ENCODE results near the gene PCK1. TPM values are rescaled to one million over a fixed set of nuclear protein-coding genes. Genes with fewer than 3 reads are reported as not detected.
A peak's percentile ranks its signal among the peaks of the same experiment; 100 is the strongest.

PCK1 gene
- total and polyA plus RNA-seq, 2 of the 13 experiments (the other 11 are each of a cell fraction or from before 2014, with no cell fraction given), result 6.5 to 12.6 TPM

GRCh38 chr20:57571782-57572416 lies 11.0 kb downstream of the PCK1 start (continued):
- TF ChIP-seq SMC3 (IDR thresholded peaks at IDR 0.05; ENCODE audit: low read length) (0 out of 2 replicates have a peak, but pooled peaks have one; percentile 3), MZF1 (CRISPR knock-in tag; IDR thresholded peaks at IDR 0.05; ENCODE audit: borderline replicate concordance) (no peak), DNMT3B (CRISPR knock-in tag; conservative IDR thresholded peaks at IDR 0.05) (no peak), ZNF609 (CRISPR knock-in tag; IDR thresholded peaks at IDR 0.05; ENCODE audit: borderline replicate concordance) (no peak), DDIT3 (CRISPR knock-in tag; IDR thresholded peaks at IDR 0.05) (no peak), ZNF747 (CRISPR knock-in tag; IDR thresholded peaks at IDR 0.05; ENCODE audit: borderline replicate concordance) (no peak), POLR2AphosphoS2 (IDR thresholded peaks at IDR 0.05; ENCODE audit: low read depth, low read length) (peak; percentile 83), ZMYM2 (CRISPR knock-in tag; IDR thresholded peaks at IDR 0.05) (no peak), NBN (conservative IDR thresholded peaks at IDR 0.05) (no peak), EZH2 (conservative IDR thresholded peaks at IDR 0.05; ENCODE audit: low read depth, low read length) (no peak), TEAD2 (CRISPR knock-in tag; IDR thresholded peaks at IDR 0.05) (no peak), KAT8 (CRISPR knock-in tag; IDR thresholded peaks at IDR 0.05) (no peak), ZNF20 (CRISPR knock-in tag; IDR thresholded peaks at IDR 0.05) (no peak), NFYC (CRISPR knock-in tag; IDR thresholded peaks at IDR 0.05) (no peak), POLR2A (IDR thresholded peaks at IDR 0.05; ENCODE audit: insufficient read depth in 1 of 2, low read depth in 2 of 2, low read length in 2 of 2) (peak in 1 of 2 experiments; percentile 45; a peak in 1 of 4 replicates), MAFF (IDR thresholded peaks at IDR 0.05; ENCODE audit: low read depth, low read length) (no peak), POLR2AphosphoS5 (IDR thresholded peaks at IDR 0.05; ENCODE audit: low read depth, low read length) (no peak), PCBP1 (IDR thresholded peaks at IDR 0.05; ENCODE audit: borderline replicate concordance, low read depth, low read length) (no peak), CREB1 (IDR thresholded peaks at IDR 0.05) (0 out of 2 replicates have a peak, but pooled peaks have one; percentile 10), CREB1 (CRISPR knock-in tag; IDR thresholded peaks at IDR 0.05) (no peak), HBP1 (CRISPR knock-in tag; IDR thresholded peaks at IDR 0.05; ENCODE audit: low read depth) (0 out of 2 replicates have a peak, but pooled peaks have one; percentile 4)
- TF ChIP-seq, protein P1, sequence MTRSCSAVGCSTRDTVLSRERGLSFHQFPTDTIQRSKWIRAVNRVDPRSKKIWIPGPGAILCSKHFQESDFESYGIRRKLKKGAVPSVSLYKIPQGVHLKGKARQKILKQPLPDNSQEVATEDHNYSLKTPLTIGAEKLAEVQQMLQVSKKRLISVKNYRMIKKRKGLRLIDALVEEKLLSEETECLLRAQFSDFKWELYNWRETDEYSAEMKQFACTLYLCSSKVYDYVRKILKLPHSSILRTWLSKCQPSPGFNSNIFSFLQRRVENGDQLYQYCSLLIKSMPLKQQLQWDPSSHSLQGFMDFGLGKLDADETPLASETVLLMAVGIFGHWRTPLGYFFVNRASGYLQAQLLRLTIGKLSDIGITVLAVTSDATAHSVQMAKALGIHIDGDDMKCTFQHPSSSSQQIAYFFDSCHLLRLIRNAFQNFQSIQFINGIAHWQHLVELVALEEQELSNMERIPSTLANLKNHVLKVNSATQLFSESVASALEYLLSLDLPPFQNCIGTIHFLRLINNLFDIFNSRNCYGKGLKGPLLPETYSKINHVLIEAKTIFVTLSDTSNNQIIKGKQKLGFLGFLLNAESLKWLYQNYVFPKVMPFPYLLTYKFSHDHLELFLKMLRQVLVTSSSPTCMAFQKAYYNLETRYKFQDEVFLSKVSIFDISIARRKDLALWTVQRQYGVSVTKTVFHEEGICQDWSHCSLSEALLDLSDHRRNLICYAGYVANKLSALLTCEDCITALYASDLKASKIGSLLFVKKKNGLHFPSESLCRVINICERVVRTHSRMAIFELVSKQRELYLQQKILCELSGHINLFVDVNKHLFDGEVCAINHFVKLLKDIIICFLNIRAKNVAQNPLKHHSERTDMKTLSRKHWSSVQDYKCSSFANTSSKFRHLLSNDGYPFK (CRISPR knock-in tag; IDR thresholded peaks at IDR 0.05; ENCODE audit: borderline replicate concordance), result no peak
